SIG-M5 treated with dmso at 0.1 percent for 504 hours (cell line): ENCODE results near the gene NLGN1.

ENCODE experiments used
- DNase-seq: peaks from one replicate; lab custom pipeline; 2025; ENCODE audit not compliant: unreplicated experiment; lab: John Stamatoyannopoulos, UW

The NLGN1 gene

GRCh38 chr3:174253196-174253823 lies 855.8 kb downstream of the NLGN1 start:
- DNase-seq = no peak

- no peak for DNase-seq
These were observed 856.4 kb downstream of the NLGN1 start for GRCh38 chr3:174253940-174254339.

GRCh38 chr3:174255454-174255853 lies 857.9 kb downstream of the NLGN1 start:
- DNase-seq = no peak

- no peak for DNase-seq
These were observed 868.9 kb downstream of the NLGN1 start for GRCh38 chr3:174266476-174266875.

- no peak for DNase-seq
These were observed 870.5 kb downstream of the NLGN1 start for GRCh38 chr3:174268061-174268460.

GRCh38 chr3:174268586-174268985 lies 871.0 kb downstream of the NLGN1 start:
- no peak for DNase-seq

GRCh38 chr3:174270841-174271240 lies 873.3 kb downstream of the NLGN1 start:
- no peak for DNase-seq

- no peak for DNase-seq
These were observed 877.8 kb downstream of the NLGN1 start for GRCh38 chr3:174275336-174275735.

- no peak for DNase-seq
These were observed 879.3 kb downstream of the NLGN1 start for GRCh38 chr3:174276826-174277225.

- no peak for DNase-seq
These were observed 880.5 kb downstream of the NLGN1 start for GRCh38 chr3:174278094-174278493.

- no peak for DNase-seq
These were observed 882.6 kb downstream of the NLGN1 start for GRCh38 chr3:174280186-174280585.

GRCh38 chr3:174285242-174285864 lies 887.8 kb downstream of the NLGN1 start:
- DNase-seq = no peak

- no peak for DNase-seq
These were observed 890.2 kb downstream of the NLGN1 start for GRCh38 chr3:174287705-174288104.

GRCh38 chr3:174294616-174295015 lies 897.1 kb downstream of the NLGN1 start:
- no peak for DNase-seq

GRCh38 chr3:174295306-174296092 lies 898.0 kb downstream of the NLGN1 start:
- no peak for DNase-seq

- no peak for DNase-seq
These were observed 905.3 kb downstream of the NLGN1 start for GRCh38 chr3:174302746-174303315.

GRCh38 chr3:174303907-174304560 lies 906.5 kb downstream of the NLGN1 start:
- DNase-seq = no peak

GRCh38 chr3:174308736-174309135 lies 911.2 kb downstream of the NLGN1 start:
- no peak for DNase-seq

GRCh38 chr3:174310475-174310983 lies 913.0 kb downstream of the NLGN1 start:
- no peak for DNase-seq

GRCh38 chr3:174315225-174315624 lies 917.7 kb downstream of the NLGN1 start:
- no peak for DNase-seq

- no peak for DNase-seq
These were observed 919.5 kb downstream of the NLGN1 start for GRCh38 chr3:174317005-174317404.
